ENCODE results near the gene POU5F1.

DNA sequence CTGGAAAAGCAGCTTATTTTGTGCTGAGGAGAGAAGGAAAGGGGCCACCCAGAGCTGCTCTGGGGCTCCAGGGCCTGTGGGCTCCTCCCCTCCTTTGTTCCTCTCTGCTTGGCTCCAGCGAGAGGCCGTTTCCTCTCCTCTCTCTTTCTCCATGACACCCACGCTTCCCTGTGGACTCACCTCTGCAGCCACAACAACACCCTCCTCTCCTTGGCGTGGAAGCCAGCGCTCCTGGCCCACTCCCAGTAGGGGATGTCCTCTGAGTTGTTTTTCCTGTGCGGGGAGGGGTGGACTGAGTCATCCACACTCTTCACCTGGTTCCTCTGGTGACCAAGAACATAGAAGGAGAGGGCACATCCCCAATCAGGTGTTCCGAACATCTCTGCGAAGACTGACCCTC lies 45.3 kb downstream of the POU5F1 start:
- TF ChIP-seq NPAS2 (CRISPR knock-in tag; IDR thresholded peaks at IDR 0.05; ENCODE audit: borderline replicate concordance) (no peak), EP300 (IDR thresholded peaks at IDR 0.05) (no peak), CBX2 (IDR thresholded peaks at IDR 0.05; ENCODE audit: borderline replicate concordance, low read depth) (no peak), HOXA7 (CRISPR knock-in tag; IDR thresholded peaks at IDR 0.05) (no peak), RAD21 (conservative IDR thresholded peaks at IDR 0.05 in 1 of 2, IDR thresholded peaks at IDR 0.05 in 1 of 2) (no peak), ZFP36 (IDR thresholded peaks at IDR 0.05; ENCODE audit: borderline replicate concordance, partially characterized antibody) (no peak)
- TF ChIP-seq, protein P1, sequence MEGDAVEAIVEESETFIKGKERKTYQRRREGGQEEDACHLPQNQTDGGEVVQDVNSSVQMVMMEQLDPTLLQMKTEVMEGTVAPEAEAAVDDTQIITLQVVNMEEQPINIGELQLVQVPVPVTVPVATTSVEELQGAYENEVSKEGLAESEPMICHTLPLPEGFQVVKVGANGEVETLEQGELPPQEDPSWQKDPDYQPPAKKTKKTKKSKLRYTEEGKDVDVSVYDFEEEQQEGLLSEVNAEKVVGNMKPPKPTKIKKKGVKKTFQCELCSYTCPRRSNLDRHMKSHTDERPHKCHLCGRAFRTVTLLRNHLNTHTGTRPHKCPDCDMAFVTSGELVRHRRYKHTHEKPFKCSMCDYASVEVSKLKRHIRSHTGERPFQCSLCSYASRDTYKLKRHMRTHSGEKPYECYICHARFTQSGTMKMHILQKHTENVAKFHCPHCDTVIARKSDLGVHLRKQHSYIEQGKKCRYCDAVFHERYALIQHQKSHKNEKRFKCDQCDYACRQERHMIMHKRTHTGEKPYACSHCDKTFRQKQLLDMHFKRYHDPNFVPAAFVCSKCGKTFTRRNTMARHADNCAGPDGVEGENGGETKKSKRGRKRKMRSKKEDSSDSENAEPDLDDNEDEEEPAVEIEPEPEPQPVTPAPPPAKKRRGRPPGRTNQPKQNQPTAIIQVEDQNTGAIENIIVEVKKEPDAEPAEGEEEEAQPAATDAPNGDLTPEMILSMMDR (IDR thresholded peaks at IDR 0.05), result no peak
